NCI-H2107 (cell line): ENCODE measurements around the gene GSTA1.
"Not testable (repeated sequence)": the region's sequence is repeated elsewhere in the genome, so short reads cannot be mapped to it uniquely, and the experiment has no call there.

Experiments
- DNase-seq: peaks from one replicate; lab custom pipeline; 2025; lab: John Stamatoyannopoulos, UW

GSTA1 gene

DNA sequence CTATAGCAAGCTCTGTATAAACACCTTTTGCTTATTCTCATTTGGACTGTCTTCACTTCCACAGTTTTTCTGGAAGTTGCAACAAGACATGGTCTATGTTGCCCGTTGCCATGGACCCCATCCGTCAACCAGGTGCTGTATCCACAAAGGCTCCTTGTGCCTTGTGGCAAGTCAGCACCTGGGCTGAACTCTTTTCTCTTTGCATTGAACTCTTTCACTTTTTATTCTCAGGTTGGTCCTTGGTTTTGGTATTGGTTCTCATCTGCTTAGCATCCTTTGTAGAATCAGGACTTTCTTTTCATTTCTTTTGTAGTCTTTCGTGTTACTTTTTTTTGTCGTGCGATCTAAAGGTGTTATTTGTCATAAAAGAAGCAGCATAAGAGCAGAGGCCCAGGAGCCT is 5.0 kb upstream of the GSTA1 start:
- no peak for DNase-seq

DNA sequence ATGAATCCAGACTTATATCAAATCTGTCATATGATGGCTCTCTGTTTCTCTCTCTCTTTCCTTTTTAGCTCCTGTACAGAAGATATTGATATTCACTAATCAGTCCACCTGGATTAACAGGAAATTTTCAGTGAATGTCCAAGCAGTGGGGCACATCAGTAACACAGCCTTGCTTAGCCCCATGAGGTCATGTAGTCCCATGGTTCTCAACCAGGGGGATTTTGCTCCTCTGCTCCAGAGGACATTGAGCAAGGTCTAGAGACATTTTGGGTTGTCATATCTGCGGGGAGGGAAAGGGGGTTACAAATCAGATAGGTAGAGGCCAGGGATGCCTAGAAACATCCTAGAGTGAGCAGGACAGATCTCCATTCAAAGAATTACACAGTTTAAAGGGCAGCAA is 810 bp downstream of the GSTA1 start:
- no peak for DNase-seq

DNA sequence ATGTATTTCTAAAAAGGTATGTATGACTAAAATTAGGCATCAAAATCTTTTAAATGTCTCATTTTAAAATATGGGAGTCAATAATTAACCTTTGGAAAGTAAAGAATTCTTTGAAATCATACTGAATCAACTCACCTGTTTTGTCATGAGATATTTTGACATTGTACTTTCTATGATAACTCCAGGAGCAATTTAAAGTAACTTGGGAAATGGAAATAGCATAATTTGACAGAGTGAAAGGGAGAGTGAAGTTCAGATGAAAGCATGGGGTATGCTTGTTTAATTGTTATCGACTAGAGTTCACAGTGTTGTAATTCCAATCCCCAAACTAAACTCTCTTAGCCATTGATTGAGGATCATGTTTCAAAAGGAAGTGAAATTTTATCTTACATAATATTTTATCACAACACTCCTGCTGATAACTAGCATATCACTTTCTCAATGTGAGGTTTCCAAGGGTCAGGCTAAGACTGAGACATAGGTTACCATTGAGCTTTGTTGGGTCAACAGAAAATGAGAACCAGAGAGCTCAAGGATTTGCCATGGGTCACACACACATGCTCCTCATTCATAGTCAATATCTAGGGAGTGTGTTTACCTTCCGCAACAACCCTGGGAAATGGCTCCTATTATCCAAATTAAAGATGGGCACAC is 2.3 kb downstream of the GSTA1 start:
- no peak for DNase-seq

DNA sequence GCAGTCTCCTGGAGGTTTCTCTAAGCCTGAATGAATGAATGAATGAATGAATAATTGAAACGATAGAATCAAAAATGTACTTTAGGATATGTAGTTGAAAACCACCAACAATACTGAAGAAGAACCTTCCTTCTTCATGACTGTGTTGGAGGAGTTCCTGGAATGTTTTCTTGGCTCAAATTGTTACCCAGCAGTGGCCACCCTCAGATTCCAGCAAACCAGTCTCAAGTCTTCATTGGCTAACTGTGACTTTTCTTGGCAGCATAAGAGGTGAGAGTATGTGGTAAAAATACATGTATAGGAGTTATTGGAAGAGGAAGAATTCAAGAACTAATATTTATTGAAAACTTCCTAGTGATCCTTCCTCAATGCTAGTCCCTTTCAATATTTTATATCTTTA is 4.3 kb downstream of the GSTA1 start:
- not testable (repeated sequence) for DNase-seq

DNA sequence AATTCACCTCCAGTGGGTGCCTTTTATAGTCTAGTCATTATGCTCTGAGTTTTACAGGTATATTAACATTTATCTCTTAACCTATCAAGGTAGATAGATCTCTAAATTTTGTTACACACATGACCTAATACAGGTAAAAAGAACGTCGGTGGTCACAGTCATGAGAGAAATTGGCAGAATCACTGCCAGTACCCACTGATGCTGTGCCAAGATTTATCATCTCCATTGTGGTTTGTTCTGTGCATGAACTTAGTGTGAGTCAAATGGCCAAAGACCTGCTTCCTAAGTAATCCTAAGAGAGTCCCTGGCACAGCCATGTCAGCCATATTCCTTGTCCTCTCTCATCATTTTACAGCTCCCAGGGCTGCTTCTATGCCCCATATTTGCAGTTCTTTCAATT is 9.2 kb downstream of the GSTA1 start:
- not testable (repeated sequence) for DNase-seq

DNA sequence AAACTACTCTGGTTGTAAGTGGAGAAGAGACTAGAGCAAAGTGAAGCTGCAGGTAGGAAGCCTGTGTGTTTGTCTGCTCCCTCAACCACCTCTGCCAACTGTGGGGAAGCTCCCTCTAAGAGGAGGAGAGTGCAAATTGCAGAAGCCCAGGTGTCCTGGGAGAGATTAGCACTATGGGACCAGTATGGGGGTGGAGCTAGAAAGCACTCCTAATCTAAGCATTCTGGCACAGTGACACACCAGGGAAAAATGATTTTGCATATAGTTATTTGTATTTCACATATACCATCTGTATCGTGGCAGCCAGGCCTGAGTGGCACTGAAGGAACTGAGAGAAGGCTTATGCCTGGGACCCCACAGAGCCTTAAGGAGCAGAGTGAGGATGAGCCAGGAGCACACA is 12.8 kb downstream of the GSTA1 start:
- DNase-seq, result no peak

DNA sequence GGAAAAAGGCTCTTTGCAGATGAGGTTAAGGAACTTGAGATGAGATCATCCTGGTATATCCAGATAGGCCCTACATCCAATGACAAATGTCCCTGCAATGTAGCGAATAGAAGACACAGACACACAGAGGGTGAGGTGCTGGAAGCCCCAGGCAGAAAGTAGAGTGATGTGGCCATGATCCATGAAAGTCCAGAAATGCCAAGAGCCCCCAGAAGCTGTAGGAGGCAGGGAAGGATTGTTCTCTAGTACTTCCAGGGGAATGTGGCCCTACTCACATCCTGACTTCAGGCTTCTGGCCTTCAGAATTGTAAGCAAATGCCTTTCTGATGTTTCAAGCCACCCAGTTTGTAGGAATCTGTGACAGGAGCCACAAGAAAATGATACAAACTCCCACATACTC is 14.0 kb downstream of the GSTA1 start:
- DNase-seq, result not testable (repeated sequence)

DNA sequence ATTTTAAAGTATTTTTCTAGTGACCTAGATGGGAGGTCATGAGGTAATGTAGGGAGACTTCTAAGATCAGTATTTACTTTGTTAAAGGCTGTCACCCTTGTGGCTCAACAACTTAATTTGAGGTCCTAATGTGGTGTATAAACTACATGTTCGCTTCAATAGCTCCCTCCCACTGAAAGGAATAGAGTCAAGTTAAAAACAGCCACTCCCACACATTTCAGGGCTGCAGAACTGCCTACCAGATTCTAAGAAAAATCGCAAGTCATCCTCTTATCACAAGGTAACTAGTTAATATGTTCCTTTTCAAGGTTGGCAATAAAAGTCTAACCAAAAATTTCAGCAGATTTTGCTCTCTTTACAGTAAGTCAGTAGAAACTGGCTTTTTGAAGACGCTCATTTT is 15.1 kb downstream of the GSTA1 start:
- DNase-seq, result no peak

DNA sequence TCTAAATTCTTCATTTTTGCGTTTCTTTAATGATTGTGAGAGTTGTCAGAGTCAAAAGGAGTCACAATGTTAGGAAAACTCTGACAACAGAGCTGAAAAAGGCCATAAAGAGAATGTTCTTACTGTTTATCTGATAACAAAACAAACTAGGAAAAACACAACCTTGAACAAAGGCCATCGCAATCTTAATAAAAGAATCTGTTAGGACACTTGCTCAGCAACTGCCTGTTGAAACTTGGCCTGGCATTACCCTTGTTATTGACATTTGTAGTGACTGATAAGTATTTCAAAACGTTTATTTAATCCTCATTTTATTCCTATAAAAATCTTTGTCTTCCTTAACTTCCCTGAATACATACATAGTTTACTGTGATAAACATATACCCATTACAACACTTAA is 15.7 kb downstream of the GSTA1 start:
- no peak for DNase-seq

DNA sequence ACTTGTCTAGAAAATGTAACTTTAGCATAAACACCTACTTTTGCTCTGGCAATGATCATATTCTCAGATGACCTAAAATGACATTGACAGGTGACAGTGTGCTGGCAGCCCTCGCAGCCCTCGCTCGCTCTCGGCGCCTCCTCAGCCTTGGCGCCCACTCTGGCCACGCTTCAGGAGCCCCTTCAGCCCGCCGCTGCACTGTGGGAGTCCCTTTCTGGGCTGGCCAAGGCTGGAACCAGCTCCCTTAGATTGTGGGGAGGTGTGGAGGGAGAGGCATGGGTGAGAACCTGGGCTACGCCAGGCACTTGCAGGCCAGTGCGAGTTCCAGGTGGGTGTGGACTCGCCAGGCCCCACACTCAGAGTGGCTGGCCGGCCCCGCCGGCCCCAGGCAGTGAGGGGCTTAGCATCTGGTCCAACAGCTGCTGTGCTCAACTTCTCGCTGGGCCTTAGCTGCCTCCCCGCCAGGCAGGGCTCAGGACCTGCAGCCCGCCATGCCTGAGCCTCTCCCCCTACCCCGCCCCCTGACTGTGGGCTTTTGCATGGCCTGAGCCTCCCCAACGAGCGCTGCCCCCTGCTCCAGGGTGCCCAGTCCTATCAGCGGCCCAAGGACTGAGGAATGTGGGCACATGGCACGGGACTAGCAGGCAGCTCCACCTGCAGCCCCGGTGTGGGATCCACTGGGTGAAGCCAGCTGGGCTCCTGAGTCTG is 17.2 kb downstream of the GSTA1 start:
- no peak for DNase-seq

DNA sequence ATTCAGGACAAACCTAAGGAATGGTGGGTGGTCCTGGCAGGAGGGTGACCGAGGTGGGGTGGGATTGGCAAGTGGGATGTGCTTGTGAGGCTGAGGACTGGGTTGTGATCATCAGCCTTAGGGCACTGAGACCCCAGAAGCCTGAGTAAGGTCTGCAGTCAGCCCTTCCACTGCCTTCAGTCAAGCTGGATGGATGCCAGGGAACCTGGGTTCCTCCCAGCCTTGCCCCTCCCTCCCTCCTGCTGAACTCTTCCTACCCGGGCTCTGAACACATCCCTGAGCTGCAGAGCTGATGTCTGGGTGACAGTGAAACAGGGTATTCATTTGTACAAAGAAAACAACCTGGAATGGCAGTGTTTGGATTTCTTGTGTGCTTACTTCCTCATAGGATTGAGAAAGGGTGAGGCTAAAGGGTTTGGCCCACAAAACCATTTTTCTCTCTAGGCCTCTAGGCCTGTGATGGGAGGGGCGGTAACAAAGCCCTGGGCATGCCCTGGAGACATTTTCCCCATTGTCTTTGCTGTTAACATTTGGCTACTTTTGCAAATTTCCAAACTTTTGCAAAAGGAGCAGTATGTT is 20.8 kb downstream of the GSTA1 start:
- DNase-seq, result not testable (repeated sequence)

DNA sequence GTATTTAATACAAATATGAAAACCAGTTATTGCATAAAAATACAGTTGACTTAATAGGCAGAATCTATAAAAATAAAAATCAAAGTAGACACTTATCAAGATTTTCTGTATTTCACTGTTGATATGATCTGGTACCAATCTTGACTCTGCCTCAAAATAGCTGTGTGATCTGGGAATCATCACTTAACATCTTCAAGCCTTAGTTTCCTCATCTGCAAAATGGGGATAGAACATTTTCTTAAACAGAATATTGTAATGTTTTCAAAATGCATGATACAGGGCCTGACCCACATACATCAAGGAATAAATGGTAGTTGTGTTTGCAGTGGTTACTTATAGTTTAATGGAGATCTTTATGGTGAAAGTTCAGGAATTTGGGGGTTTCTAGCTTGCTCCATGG is 21.4 kb downstream of the GSTA1 start:
- DNase-seq, result not testable (repeated sequence)

DNA sequence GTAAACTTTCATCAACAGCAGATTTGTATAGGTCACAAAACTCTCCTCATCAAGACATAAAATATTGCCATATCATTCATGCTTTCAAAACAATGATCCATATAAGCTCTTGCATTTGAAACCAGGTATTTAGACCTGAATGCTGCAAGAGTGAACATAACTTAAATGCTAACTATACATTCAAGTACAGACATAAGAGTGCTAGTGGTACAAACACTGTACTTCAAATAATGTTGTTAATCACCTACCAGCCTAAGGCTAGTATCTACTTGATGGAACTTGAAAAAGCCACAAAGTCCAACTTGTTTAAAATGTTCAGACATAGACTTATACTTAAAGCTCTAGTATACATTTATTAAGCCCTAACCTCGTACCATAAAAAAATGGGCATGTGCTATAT is 24.4 kb downstream of the GSTA1 start:
- no peak for DNase-seq

DNA sequence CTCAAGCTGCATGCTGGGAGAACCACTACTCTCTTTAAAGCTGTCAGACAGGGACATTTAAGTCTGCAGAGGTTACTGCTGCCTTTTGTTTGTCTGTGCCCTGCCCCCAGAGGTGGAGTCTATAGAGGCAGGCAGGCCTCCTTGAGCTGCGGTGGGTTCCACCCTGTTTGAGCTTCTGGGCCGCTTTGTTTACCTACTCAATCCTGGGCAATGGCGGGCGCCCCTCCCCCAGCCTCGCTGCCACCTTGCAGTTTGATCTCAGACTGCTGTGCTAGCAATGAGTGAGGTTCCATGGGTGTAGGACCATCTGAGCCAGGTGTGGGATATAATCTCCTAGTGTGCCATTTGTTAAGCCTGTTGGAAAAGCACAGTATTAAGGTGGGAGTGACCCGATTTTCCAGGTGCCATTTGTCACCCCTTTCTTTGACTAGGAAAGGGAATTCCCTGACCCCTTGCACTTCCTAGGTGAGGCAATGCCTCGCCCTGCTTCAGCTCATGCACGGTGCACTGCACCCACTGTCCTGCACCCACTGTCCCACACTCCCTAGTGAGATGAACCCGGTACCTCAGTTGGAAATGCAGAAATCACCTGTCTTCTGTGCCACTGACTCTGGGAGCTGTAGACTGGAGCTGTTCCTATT is 26.8 kb downstream of the GSTA1 start:
- DNase-seq, result not testable (repeated sequence)

DNA sequence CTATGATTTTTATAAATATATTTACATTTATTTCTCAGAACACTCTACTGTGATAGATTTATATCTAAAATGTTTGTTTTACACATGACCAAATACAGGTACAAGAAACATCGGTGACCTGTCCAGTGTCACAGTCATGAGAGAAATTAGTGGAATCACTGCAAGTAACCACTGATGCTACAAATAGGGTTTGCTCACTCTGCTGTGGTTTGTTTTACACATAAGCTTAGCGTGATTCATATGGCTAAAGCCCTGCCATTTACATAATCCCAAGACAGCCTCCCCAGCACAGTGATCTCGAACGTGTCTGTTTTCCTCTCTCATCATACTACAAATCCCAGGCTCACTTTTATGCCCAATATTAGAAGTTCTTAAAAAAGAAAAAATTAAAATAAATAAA is 34.2 kb downstream of the GSTA1 start:
- DNase-seq, result not testable (repeated sequence)

DNA sequence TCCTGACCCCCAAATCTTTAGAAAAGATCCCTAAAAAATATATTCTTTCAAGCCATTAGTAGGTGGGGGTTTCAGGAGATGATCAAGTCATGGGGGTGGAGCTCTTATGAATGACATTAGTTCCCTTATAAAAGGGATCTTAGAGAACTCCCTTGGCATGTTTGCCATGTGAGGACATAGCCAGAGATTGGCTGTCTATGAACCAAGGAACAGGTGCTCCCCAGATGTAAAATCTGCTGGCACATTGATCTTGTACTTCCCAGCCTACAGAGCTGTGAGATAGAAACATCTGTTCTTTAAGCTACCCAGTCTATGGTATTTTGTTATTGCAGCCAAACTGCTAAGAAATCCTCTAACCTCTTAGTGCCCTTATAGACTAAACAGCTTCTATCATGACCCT is 36.0 kb downstream of the GSTA1 start:
- DNase-seq, result not testable (repeated sequence)

DNA sequence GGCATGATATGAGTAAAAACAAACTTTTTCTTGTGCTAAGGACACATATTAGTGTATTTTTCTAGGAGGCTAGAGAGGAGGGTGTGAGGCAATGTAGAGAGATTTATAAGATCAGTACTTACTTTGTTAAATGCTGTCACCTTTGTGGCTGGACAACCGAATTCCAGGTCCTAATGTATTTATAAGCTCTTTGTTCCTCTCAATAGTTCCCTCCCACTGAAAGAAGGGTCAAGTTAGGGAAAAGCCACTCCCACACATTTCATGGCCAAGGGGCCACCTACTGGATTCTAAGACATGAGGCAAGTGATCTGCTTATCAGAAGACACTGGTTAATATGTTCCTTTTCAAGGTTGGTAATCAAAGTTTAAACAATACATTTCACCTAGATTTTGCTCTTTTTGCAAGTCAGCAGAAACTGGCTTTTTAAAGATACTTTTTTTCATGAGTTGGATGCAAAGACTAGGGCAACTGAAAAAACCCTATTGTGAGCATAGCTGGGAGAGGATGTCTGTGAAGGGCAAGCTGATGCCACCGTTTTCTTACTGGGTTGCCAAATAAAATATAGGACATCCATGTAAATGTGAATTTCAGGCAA is 40.2 kb downstream of the GSTA1 start, which contains the start of gene GSTA2:
TSS of gene GSTA2 (minus strand) at position 154 of the 595 bp plus-strand sequence. CDS start 5,528 bp downstream, outside the sequence.
- not testable (repeated sequence) for DNase-seq

DNA sequence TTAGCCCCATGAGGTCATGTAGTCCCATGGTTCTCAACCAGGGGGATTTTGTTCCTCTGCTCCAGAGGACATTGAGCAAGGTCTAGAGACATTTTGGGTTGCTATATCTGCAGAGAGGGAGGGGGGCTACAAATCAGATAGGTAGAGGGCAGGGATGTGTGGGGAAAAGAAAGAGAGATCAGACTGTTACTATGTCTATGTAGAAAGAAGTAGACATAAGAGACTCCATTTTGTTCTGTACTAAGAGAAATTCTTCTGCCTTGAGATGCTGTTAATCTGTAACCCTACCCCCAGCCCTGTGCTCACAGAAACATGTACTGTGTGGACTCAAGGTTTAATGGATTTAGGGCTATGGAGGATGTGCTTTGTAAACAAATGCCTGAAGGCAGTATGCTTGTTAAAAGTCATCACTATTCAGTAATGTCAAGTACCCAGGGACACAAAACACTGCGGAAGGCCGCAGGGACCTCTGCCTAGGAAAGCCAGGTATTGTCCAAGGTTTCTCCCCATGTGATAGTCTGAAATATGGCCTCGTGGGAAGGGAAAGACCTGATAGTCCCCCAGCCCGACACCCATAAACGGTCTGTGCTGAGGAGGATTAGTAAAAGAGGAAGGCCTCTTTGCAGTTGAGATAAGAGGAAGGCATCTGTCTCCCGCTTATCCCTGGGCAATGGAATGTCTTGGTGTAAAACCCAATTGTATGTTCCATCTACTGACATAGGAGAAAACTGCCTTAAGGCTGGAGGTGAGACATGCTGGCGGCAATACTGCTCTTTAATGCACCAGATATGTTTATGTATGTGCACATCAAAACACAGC is 41.7 kb downstream of the GSTA1 start:
- DNase-seq, result not testable (repeated sequence)

DNA sequence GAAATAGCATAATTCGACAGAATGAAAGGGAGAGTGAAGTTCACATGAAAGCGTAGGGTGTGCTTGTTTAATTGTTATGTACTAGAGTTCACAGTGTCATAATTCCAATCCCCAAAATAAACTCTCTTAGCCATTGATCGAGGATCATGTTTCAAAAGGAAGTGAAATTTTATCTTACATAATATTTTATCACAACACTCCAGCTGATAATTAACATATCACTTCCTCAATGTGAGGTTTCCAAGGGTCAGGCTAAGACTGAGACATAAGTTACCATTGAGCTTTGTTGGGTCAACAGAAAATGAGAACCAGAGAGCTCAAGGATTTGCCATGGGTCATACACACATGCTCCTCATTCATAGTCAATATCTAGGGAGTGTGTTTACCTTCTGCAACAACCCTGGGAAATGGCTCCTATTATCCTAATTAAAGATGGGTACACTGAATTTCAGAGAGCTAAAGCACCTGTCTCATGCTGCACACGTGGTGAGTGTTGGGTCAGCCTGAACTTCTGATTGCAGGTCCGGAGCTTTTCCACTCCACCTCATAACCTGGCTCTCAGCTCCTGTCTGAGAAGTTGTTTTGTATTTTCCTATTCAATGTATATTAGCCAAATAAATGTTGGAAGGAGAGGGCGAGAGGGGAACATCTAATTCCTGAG is 43.4 kb downstream of the GSTA1 start:
- no peak for DNase-seq

DNA sequence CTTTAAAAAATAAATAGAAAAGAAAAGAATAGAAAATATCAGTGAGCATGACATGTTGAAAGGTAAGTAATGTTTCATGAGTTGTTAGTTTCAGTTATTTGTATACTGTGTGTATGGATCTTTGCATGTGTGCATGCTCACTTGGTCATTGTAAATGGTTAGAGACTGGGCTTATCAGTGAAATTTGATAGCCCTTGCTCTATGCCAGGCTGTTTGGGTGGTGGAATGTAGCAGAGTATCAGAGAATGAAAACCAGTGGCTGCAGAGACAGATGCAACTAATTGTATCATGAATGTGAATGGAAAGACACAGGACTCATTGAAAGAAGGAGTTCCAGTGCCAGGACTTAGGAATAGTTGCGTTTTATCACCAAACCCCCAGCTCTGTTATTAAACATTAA is 44.5 kb downstream of the GSTA1 start:
- no peak for DNase-seq
